ENCODE measurements around the gene EIF1AX. TPM values are rescaled to one million over a fixed set of nuclear protein-coding genes. Genes with fewer than 3 reads are reported as not detected.
"Not testable (repeated sequence)": the region's sequence is repeated elsewhere in the genome, so short reads cannot be mapped to it uniquely, and the experiment has no call there.

The EIF1AX gene
- total RNA-seq, 1 donor: 29.0 TPM

- no peak for TF ChIP-seq CTCF (IDR thresholded peaks at IDR 0.05; ENCODE audit: extremely low read depth, low read depth, low read length)
- no peaks in the 10 kb centered on the region for H3K27me3 ChIP-seq (ENCODE audit: insufficient read depth, low read length)
- H3K4me2 ChIP-seq (ENCODE audit: insufficient read depth, low read length): no peak overlapping the region
- no peak overlapping the region for H2AFZ ChIP-seq (ENCODE audit: low read length)
- no peaks in the 10 kb centered on the region for H3K4me1 ChIP-seq (ENCODE audit: insufficient read depth, low read length)
- no peak for DNase-seq (ENCODE audit: insufficient read length, low spot score, missing footprints)
- peaks cover 17% of the 10 kb centered on the region for H3K36me3 ChIP-seq (ENCODE audit: insufficient read depth, low read length)
- H4K20me1 ChIP-seq (ENCODE audit: insufficient read depth, low read length): no peaks in the 10 kb centered on the region
- no peak overlapping the region for H3K27ac ChIP-seq (ENCODE audit: low read depth, low read length)
- no peaks in the 10 kb centered on the region for H3K9me3 ChIP-seq (ENCODE audit: low read depth, low read length)
- no peaks in the 10 kb centered on the region for H3K79me2 ChIP-seq (ENCODE audit: insufficient read depth, low read length)
- H3K4me3 ChIP-seq (ENCODE audit: insufficient read depth, low read length): no peak overlapping the region
Observed at GRCh38 chrX:20177093-20177492, 35.5 kb upstream of the EIF1AX start.

- H3K9me3 ChIP-seq (ENCODE audit: low read depth, low read length): no peaks in the 10 kb centered on the region
- H3K27me3 ChIP-seq (ENCODE audit: insufficient read depth, low read length): no peaks in the 10 kb centered on the region
- DNase-seq (ENCODE audit: insufficient read length, low spot score, missing footprints): no peak
- no peak overlapping the region for H3K4me2 ChIP-seq (ENCODE audit: insufficient read depth, low read length)
- H3K36me3 ChIP-seq (ENCODE audit: insufficient read depth, low read length): peaks cover 23% of the 10 kb centered on the region
- H3K79me2 ChIP-seq (ENCODE audit: insufficient read depth, low read length): no peaks in the 10 kb centered on the region
- H3K4me1 ChIP-seq (ENCODE audit: insufficient read depth, low read length): no peaks in the 10 kb centered on the region
- TF ChIP-seq CTCF (IDR thresholded peaks at IDR 0.05; ENCODE audit: extremely low read depth, low read depth, low read length): no peak
- no peak overlapping the region for H3K4me3 ChIP-seq (ENCODE audit: insufficient read depth, low read length)
- no peak overlapping the region for H2AFZ ChIP-seq (ENCODE audit: low read length)
- H3K27ac ChIP-seq (ENCODE audit: low read depth, low read length): no peak overlapping the region
- no peaks in the 10 kb centered on the region for H4K20me1 ChIP-seq (ENCODE audit: insufficient read depth, low read length)
Observed at GRCh38 chrX:20173856-20174255, 32.2 kb upstream of the EIF1AX start.

- no peaks in the 10 kb centered on the region for H3K9me3 ChIP-seq (ENCODE audit: low read depth, low read length)
- H3K27me3 ChIP-seq (ENCODE audit: insufficient read depth, low read length): no peaks in the 10 kb centered on the region
- no peak overlapping the region for H3K4me2 ChIP-seq (ENCODE audit: insufficient read depth, low read length)
- H2AFZ ChIP-seq (ENCODE audit: low read length): no peak overlapping the region
- no peaks in the 10 kb centered on the region for H3K79me2 ChIP-seq (ENCODE audit: insufficient read depth, low read length)
- no peak overlapping the region for H3K4me3 ChIP-seq (ENCODE audit: insufficient read depth, low read length)
- H4K20me1 ChIP-seq (ENCODE audit: insufficient read depth, low read length): no peaks in the 10 kb centered on the region
- DNase-seq (ENCODE audit: insufficient read length, low spot score, missing footprints): no peak
- H3K27ac ChIP-seq (ENCODE audit: low read depth, low read length): no peak overlapping the region
- no peak for TF ChIP-seq CTCF (IDR thresholded peaks at IDR 0.05; ENCODE audit: extremely low read depth, low read depth, low read length)
- H3K36me3 ChIP-seq (ENCODE audit: insufficient read depth, low read length): peaks cover 23% of the 10 kb centered on the region
- no peaks in the 10 kb centered on the region for H3K4me1 ChIP-seq (ENCODE audit: insufficient read depth, low read length)
Observed at GRCh38 chrX:20173313-20173712, 31.7 kb upstream of the EIF1AX start.

- H3K4me2 ChIP-seq (ENCODE audit: insufficient read depth, low read length): no peak overlapping the region
- H2AFZ ChIP-seq (ENCODE audit: low read length): no peak overlapping the region
- H4K20me1 ChIP-seq (ENCODE audit: insufficient read depth, low read length): no peaks in the 10 kb centered on the region
- H3K27ac ChIP-seq (ENCODE audit: low read depth, low read length): no peak overlapping the region
- no peaks in the 10 kb centered on the region for H3K4me1 ChIP-seq (ENCODE audit: insufficient read depth, low read length)
- no peaks in the 10 kb centered on the region for H3K9me3 ChIP-seq (ENCODE audit: low read depth, low read length)
- DNase-seq (ENCODE audit: insufficient read length, low spot score, missing footprints): no peak
- H3K4me3 ChIP-seq (ENCODE audit: insufficient read depth, low read length): no peak overlapping the region
- no peaks in the 10 kb centered on the region for H3K27me3 ChIP-seq (ENCODE audit: insufficient read depth, low read length)
- no peak for TF ChIP-seq CTCF (IDR thresholded peaks at IDR 0.05; ENCODE audit: extremely low read depth, low read depth, low read length)
- no peaks in the 10 kb centered on the region for H3K79me2 ChIP-seq (ENCODE audit: insufficient read depth, low read length)
- peaks cover 23% of the 10 kb centered on the region for H3K36me3 ChIP-seq (ENCODE audit: insufficient read depth, low read length)
Observed at GRCh38 chrX:20171887-20172286, 30.2 kb upstream of the EIF1AX start.

- H3K9me3 ChIP-seq (ENCODE audit: low read depth, low read length); H3K79me2 ChIP-seq (ENCODE audit: insufficient read depth, low read length); H3K4me1 ChIP-seq (ENCODE audit: insufficient read depth, low read length); H3K27me3 ChIP-seq (ENCODE audit: insufficient read depth, low read length); H3K4me3 ChIP-seq (ENCODE audit: insufficient read depth, low read length); H4K20me1 ChIP-seq (ENCODE audit: insufficient read depth, low read length); H3K4me2 ChIP-seq (ENCODE audit: insufficient read depth, low read length); H2AFZ ChIP-seq (ENCODE audit: low read length); H3K27ac ChIP-seq (ENCODE audit: low read depth, low read length); DNase-seq (ENCODE audit: insufficient read length, low spot score, missing footprints): not testable (repeated sequence)
- peaks cover 13% of the 10 kb centered on the region for H3K36me3 ChIP-seq (ENCODE audit: insufficient read depth, low read length)
Observed at GRCh38 chrX:20162516-20162915, 20.9 kb upstream of the EIF1AX start.

All from osteoblast (primary cell).